Stimulated activated CD8-positive, alpha-beta memory T cell treated with anti-CD3 and anti-CD28 coated beads, Interleukin-12 subunit alpha, Interleukin-12 subunit beta, amount 100 ng/mL, for 1 hour (primary cell): ENCODE data around the gene GYS2.

Source experiments
- DNase-seq: peaks from one replicate; pipeline ENCODE4 v3.0.0-alpha.2; 2020; ENCODE audit warnings: low read depth

GYS2 gene

GRCh38 chr12:21502164-21502496 is 102.5 kb downstream of the GYS2 start:
- DNase-seq: no peak

- peak; percentile 79 for DNase-seq
Measured at GRCh38 chr12:21501258-21502163, 103.1 kb downstream of the GYS2 start, which contains the start of the genes GOLT1B and RECQL. Gene GOLT1B (plus strand): TSS chr12:21501789. CDS start chr12:21501924, 135 bp downstream. Gene RECQL (minus strand): TSS chr12:21501635. CDS start chr12:21499570, 2,065 bp downstream.

GRCh38 chr12:21500786-21501257 is 103.8 kb downstream of the GYS2 start:
- no peak for DNase-seq

GRCh38 chr12:21499765-21500164 is 104.9 kb downstream of the GYS2 start:
- DNase-seq: no peak
